ENCODE measurements around the gene CALHM4.

GRCh38 chr6:116579143-116579542, 25.6 kb downstream of the CALHM4 start:
- TF ChIP-seq CTCF (IDR thresholded peaks at IDR 0.05) = no peak
- TF ChIP-seq POLR2A (IDR thresholded peaks at IDR 0.05) = no peak

All from right lobe of liver (tissue), 4 donors.